Common myeloid progenitor, CD34-positive (primary cell): ENCODE data around the gene RAB11FIP4. TPM values are rescaled to one million over a fixed set of nuclear protein-coding genes. Genes with fewer than 3 reads are reported as not detected.
"Not testable (repeated sequence)": the region's sequence is repeated elsewhere in the genome, so short reads cannot be mapped to it uniquely, and the experiment has no call there.

Experiments used
- CTCF ChIA-PET: fragments of 350-600 bp; sonication (Branson Sonifier 250); formaldehyde crosslinking; loops from one replicate; lab custom pipeline; 2021; ENCODE audit warnings: antibody characterized with exemption; lab: Charles Lee
- POLR2A ChIA-PET: fragments of 350-600 bp; sonication (Branson Sonifier 250); formaldehyde crosslinking; loops from one replicate; lab custom pipeline; 2021; ENCODE audit warnings: antibody characterized with exemption; lab: Charles Lee
- DNase-seq, 3 donors: peaks; one replicate each; pipeline versions ENCODE4 v3.0.0 to v3.0.0-alpha.2; 2013
- H3K27ac ChIP-seq, 2 experiments: 1 replicate in 1 of 2; 2 replicates in 1 of 2; pipeline ENCODE4 v1.7.0; 2013; ENCODE audit warnings: inconsistent platforms in 2 of 2, low read length in 2 of 2, mild to moderate bottlenecking in 2 of 2, low read depth in 1 of 2, moderate library complexity in 1 of 2; ENCODE audit not compliant: severe bottlenecking in 2 of 2, insufficient read depth in 1 of 2, poor library complexity in 1 of 2
- H3K27me3 ChIP-seq, 5 experiments: replicated peaks in 2 of 5; 1 replicate in 3 of 5; 2 replicates in 2 of 5; pipeline versions ENCODE4 v1.6.1 to v1.7.0; 2013; ENCODE audit warnings: low read length in 4 of 5, mild to moderate bottlenecking in 2 of 5, moderate library complexity in 2 of 5, inconsistent platforms in 1 of 5; ENCODE audit not compliant: insufficient read depth in 5 of 5, control insufficient read depth in 4 of 5
- H3K36me3 ChIP-seq, 4 experiments: 1 replicate in 2 of 4; 2 replicates in 2 of 4; pipeline versions ENCODE4 v1.6.1 to v1.7.0; 2013; ENCODE audit warnings: low read length in 3 of 4, control low read depth in 1 of 4, mild to moderate bottlenecking in 1 of 4; ENCODE audit not compliant: control insufficient read depth in 4 of 4, insufficient read depth in 4 of 4
- H3K4me1 ChIP-seq, 4 experiments: 1 replicate in 3 of 4; 2 replicates in 1 of 4; pipeline versions ENCODE4 v1.6.1 to v1.7.1; 2013; ENCODE audit warnings: low read length in 3 of 4, mild to moderate bottlenecking in 3 of 4, control low read depth in 1 of 4, inconsistent platforms in 1 of 4, moderate library complexity in 1 of 4; ENCODE audit not compliant: control insufficient read depth in 4 of 4, insufficient read depth in 4 of 4; ENCODE audit errors: control extremely low read depth in 1 of 4
- H3K4me3 ChIP-seq, 7 experiments: 1 replicate in 4 of 7; 2 replicates in 3 of 7; pipeline versions ENCODE4 v1.5.1 to v1.7.0; 2013; ENCODE audit warnings: mild to moderate bottlenecking in 7 of 7, low read length in 6 of 7, moderate library complexity in 6 of 7, inconsistent platforms in 2 of 7, low read depth in 2 of 7, control low read depth in 1 of 7; ENCODE audit not compliant: insufficient read depth in 4 of 7, control insufficient read depth in 1 of 7; ENCODE audit errors: extremely low read depth in 1 of 7
- H3K9me3 ChIP-seq, 5 experiments: 1 replicate in 4 of 5; 2 replicates in 1 of 5; pipeline versions ENCODE4 v1.6.1 to v1.7.1; 2013; ENCODE audit warnings: low read length in 4 of 5, mild to moderate bottlenecking in 2 of 5, inconsistent platforms in 1 of 5, low read depth in 1 of 5, moderate library complexity in 1 of 5; ENCODE audit not compliant: control insufficient read depth in 4 of 5, insufficient read depth in 2 of 5; ENCODE audit errors: control extremely low read depth in 1 of 5
- WGBS: methylation state at CpG from one replicate; pipeline ENCODE4 v1.1.5; 2013; ENCODE audit not compliant: insufficient coverage; 5-methylcytosine and 5-hydroxymethylcytosine counted together
- polyA plus RNA-seq: library from polyadenylated mRNA; unstranded; fragments of 120-200 nt; gene quantifications from one replicate; pipeline ENCODE4 v1.2.1, GENCODE V29; 2013

RAB11FIP4 gene
- polyA plus RNA-seq, result 3.6 TPM

GRCh38 chr17:31391496-31391949 is at the start of gene RAB11FIP4:
Gene RAB11FIP4, plus strand, starts transcription at chr17:31391675. Its CDS starts 178 bp downstream, at chr17:31391853.
- ChIA-PET POLR2A (no interaction called here), CTCF (interaction anchor here (1.1 to 4.4 kb wide), 4 partner anchors 14 to 132 kb away, joined by 3 to 56 read pairs (median 11); no protein-coding TSS in a partner anchor)
- peaks cover 5 to 49% (median 43%) of the 10 kb centered on the region in 5 experiments for H3K27me3 ChIP-seq
- H3K4me1 ChIP-seq, result peaks cover 0 to 13% (median 8%) of the 10 kb centered on the region in 4 experiments
- H3K9me3 ChIP-seq, result no peaks in the 10 kb centered on the region
- WGBS, result 0% methylated on average over 25 of the region's 69 CpGs
- H3K27ac ChIP-seq, result no peak within 1 kb of the TSS
- peak; percentile 23 to 55 (median 52) for DNase-seq
- peak within 1 kb of the TSS; percentile 11 to 70 (median 49) for H3K4me3 ChIP-seq
- no peaks in the 10 kb centered on the region for H3K36me3 ChIP-seq

DNA sequence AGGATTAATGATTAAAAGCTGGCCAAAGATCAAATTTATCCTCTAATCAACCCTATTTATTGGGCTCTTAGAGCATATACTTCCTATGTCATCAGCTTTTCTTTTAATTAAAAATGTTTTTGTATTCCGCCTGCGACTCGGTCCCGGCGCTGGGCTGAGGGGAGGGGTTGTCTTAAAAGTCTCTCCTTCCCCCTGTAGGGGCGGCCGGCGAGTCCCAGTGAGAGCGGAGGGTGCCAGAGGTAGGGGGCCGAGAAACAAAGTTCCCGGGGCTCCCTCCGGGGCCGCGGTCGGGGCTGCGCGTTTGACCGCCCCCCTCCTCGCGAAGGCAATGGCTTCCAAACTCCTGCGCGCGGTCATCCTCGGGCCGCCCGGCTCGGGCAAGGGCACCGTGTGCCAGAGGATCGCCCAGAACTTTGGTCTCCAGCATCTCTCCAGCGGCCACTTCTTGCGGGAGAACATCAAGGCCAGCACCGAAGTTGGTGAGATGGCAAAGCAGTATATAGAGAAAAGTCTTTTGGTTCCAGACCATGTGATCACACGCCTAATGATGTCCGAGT is 46.2 kb upstream of the RAB11FIP4 start:
- CTCF ChIA-PET, POLR2A ChIA-PET: not testable (repeated sequence)

GRCh38 chr17:31349454-31349853 is 42.0 kb upstream of the RAB11FIP4 start:
- Histone ChIP-seq H3K27me3 (no peaks in the 10 kb centered on the region), H3K36me3 (peaks cover 12 to 35% (median 23%) of the 10 kb centered on the region in 4 experiments), H3K27ac (no peak overlapping the region), H3K9me3 (no peaks in the 10 kb centered on the region), H3K4me3 (no peak overlapping the region), H3K4me1 (no peaks in the 10 kb centered on the region)
- POLR2A ChIA-PET, result no interaction called here
- no peak for DNase-seq
- CTCF ChIA-PET, result no interaction called here

More for the DNA sequence above, 46.2 kb upstream of the RAB11FIP4 start:
- WGBS, result no CpG with 5 or more reads among the region's 34 CpGs
- H3K4me3 ChIP-seq, DNase-seq, H3K9me3 ChIP-seq, H3K27me3 ChIP-seq, H3K4me1 ChIP-seq, H3K27ac ChIP-seq: not testable (repeated sequence)
- H3K36me3 ChIP-seq, result peaks cover 6 to 26% (median 8%) of the 10 kb centered on the region in 4 experiments

DNA sequence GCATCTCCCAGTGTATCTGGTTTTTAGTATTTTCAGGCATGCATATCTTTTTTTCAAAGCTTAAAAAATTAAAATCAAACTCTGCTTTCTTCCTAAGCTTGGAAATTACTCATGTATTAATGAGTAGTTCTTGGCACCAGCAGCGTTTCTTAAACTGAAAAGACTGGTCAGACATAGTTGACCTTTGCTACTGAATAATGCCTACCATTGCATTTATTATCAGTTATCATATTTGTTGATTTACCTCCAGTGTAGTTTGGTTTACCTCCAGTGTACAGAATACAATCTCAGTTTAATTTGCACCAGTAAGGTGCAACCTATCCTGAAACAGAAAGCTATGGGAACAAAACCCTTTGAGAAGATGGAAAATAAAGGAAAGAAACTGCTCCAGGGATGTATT is 35.5 kb upstream of the RAB11FIP4 start:
- POLR2A ChIA-PET, result interaction anchor here (0.6 kb wide), 1 partner anchor 13 kb away, joined by 3 read pairs; no protein-coding TSS in a partner anchor
- no peak for DNase-seq
- Histone ChIP-seq H3K27ac (no peak overlapping the region), H3K36me3 (peaks cover 10 to 50% (median 33%) of the 10 kb centered on the region in 4 experiments), H3K4me1 (no peaks in the 10 kb centered on the region), H3K27me3 (no peaks in the 10 kb centered on the region), H3K4me3 (no peak overlapping the region), H3K9me3 (no peaks in the 10 kb centered on the region)
- CTCF ChIA-PET, result interaction anchor here (0.5 to 1.6 kb wide), 3 partner anchors 11 to 528 kb away, joined by 3 to 4 read pairs (median 4); no protein-coding TSS in a partner anchor
- no CpG with 5 or more reads among the region's 1 CpG for WGBS

DNA sequence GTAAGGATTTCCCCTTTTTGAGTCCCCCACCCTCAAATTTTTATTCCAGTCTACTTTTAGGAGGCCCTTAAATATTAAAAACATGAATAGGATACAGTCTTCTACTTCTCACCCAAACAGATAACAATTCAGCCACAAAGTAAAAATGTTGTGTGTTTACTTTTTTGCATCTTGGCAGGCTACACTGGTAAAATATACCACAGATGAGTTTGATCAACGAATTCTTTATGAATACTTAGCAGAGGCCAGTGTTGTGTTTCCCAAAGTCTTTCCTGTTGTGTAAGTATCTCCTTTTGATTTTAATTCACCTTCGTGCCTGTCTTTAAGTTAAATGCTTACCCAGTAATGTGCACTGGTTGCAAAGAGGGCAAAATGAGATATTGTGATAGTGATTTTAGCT is 34.4 kb upstream of the RAB11FIP4 start:
- H3K9me3 ChIP-seq, result no peaks in the 10 kb centered on the region
- POLR2A ChIA-PET, result interaction anchor here (0.6 kb wide), 1 partner anchor 73 kb away, joined by 3 read pairs; no protein-coding TSS in a partner anchor
- no peaks in the 10 kb centered on the region for H3K4me1 ChIP-seq
- WGBS, result 100% methylated on average over 2 of the region's 2 CpGs
- no peak for DNase-seq
- no peaks in the 10 kb centered on the region for H3K27me3 ChIP-seq
- no peak overlapping the region for H3K4me3 ChIP-seq
- no peak overlapping the region for H3K27ac ChIP-seq
- peaks cover 12 to 48% (median 32%) of the 10 kb centered on the region in 4 experiments for H3K36me3 ChIP-seq
- CTCF ChIA-PET, result interaction anchor here (1.6 kb wide), 1 partner anchor 10 kb away, joined by 4 read pairs; no protein-coding TSS in a partner anchor

DNA sequence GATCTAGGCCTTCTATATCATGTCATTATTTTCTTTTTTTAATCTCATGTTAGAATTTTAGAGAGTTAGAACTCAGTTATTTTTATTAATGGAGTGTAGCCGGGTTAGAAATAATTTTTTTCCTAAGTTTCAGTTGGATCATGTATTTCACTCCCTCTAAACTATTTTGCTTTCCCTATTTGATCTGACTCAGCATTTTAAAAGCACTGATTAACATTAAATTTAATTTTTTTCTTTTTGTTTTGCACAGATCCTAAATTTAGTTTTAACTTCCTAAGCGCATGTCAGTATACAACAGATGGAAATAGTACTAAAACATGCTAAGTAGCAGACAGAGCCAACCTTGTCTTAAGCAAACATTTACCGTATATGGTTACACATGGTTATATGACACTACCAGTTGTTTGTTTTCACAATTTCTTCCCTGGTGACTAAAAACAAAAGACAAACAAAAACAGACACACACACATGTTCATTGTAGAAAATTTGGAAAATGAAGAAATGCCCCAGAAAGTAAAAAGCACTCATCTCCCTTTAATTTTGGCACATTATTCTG is 33.6 kb upstream of the RAB11FIP4 start:
- H3K36me3 ChIP-seq, result peaks cover 12 to 44% (median 29%) of the 10 kb centered on the region in 4 experiments
- no peak for DNase-seq
- H3K27me3 ChIP-seq, result no peaks in the 10 kb centered on the region
- no peak overlapping the region for H3K4me3 ChIP-seq
- ChIA-PET POLR2A (no interaction called here), CTCF (no interaction called here)
- H3K27ac ChIP-seq, result no peak overlapping the region
- no peaks in the 10 kb centered on the region for H3K9me3 ChIP-seq
- H3K4me1 ChIP-seq, result no peaks in the 10 kb centered on the region
- WGBS, result 88% methylated on average over 1 of the region's 3 CpGs

DNA sequence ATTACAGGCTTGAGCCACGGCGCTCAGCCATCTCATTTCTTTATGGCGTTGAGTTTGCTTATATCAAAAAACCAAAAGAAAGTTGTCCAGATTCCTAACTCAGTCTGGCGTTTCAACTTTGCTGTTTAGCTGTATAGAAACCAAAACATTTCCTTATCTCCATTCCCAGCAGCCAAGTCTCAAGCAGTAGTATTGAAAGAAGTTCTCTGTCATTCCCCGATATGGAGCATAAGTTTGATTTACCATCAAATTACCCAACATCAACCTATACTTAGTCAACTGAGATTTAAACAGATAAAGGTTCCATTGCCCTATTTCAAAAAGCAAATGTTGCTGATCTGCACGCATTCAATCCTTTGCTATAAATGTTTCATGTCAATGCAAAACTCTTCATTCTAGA is 27.5 kb upstream of the RAB11FIP4 start:
- Histone ChIP-seq H3K9me3 (no peaks in the 10 kb centered on the region), H3K27ac (no peak overlapping the region), H3K36me3 (peaks cover 7 to 24% (median 12%) of the 10 kb centered on the region in 4 experiments), H3K4me1 (no peaks in the 10 kb centered on the region), H3K4me3 (no peak overlapping the region), H3K27me3 (no peaks in the 10 kb centered on the region)
- ChIA-PET CTCF (interaction anchor here (0.7 to 1.2 kb wide), 2 partner anchors 9 to 25 kb away, joined by 3 read pairs; no protein-coding TSS in a partner anchor), POLR2A (no interaction called here)
- DNase-seq, result no peak
- 98% methylated on average over 6 of the region's 6 CpGs for WGBS
